Measurements from ENCODE around the gene COX7A2L. TPM values are rescaled to one million over a fixed set of nuclear protein-coding genes. Genes with fewer than 3 reads are reported as not detected.
"Not testable (repeated sequence)": the region's sequence is repeated elsewhere in the genome, so short reads cannot be mapped to it uniquely, and the experiment has no call there.

Gene COX7A2L
- total RNA-seq, 1 experiment from 2014 or later: 85.4 TPM

- no TSS peak for BruUV-seq (replicated peaks)
- intact Hi-C loops (cut with micrococcal nuclease; ENCODE audit: unreplicated experiment): loop anchor here (10.0 kb wide), 1 partner anchor 280 kb away; no protein-coding TSS in a partner anchor
- DNase-seq (ENCODE audit: low spot score): peak; percentile 42
Observed at GRCh38 chr2:42385225-42385624, 24.2 kb upstream of the COX7A2L start.

GRCh38 chr2:42383855-42384530, 23.0 kb upstream of the COX7A2L start:
- Histone ChIP-seq H3K36me3 (ENCODE audit: insufficient read depth, low read length, poor library complexity, severe bottlenecking) (no peaks in the 10 kb centered on the region), H3K4me3 (ENCODE audit: low read depth, low read length, poor library complexity, severe bottlenecking) (no peak overlapping the region), H3K27me3 (replicated peaks; ENCODE audit: insufficient read depth, low read depth, low read length, poor library complexity) (no peaks in the 10 kb centered on the region), H3K27ac (ENCODE audit: low read depth, low read length, poor library complexity, severe bottlenecking) (no peak overlapping the region), H3K9me3 (ENCODE audit: low read depth, low read length, poor library complexity, severe bottlenecking) (no peaks in the 10 kb centered on the region), H3K4me1 (ENCODE audit: insufficient read depth, low read length, poor library complexity, severe bottlenecking) (peaks cover 6% of the 10 kb centered on the region)
- no TSS peak for BruUV-seq (replicated peaks)
- TF ChIP-seq EZH2 (IDR thresholded peaks at IDR 0.05; ENCODE audit: borderline replicate concordance, low read depth, low read length, poor library complexity, severe bottlenecking): no peak
- TF ChIP-seq, protein P1, sequence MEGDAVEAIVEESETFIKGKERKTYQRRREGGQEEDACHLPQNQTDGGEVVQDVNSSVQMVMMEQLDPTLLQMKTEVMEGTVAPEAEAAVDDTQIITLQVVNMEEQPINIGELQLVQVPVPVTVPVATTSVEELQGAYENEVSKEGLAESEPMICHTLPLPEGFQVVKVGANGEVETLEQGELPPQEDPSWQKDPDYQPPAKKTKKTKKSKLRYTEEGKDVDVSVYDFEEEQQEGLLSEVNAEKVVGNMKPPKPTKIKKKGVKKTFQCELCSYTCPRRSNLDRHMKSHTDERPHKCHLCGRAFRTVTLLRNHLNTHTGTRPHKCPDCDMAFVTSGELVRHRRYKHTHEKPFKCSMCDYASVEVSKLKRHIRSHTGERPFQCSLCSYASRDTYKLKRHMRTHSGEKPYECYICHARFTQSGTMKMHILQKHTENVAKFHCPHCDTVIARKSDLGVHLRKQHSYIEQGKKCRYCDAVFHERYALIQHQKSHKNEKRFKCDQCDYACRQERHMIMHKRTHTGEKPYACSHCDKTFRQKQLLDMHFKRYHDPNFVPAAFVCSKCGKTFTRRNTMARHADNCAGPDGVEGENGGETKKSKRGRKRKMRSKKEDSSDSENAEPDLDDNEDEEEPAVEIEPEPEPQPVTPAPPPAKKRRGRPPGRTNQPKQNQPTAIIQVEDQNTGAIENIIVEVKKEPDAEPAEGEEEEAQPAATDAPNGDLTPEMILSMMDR (conservative IDR thresholded peaks at IDR 0.05; ENCODE audit: low read depth, low read length): no peak
- ChIA-PET CTCF (no interaction called here), POLR2A (ENCODE audit: low non-redundant PET) (no interaction called here)
- intact Hi-C loops (cut with micrococcal nuclease; ENCODE audit: unreplicated experiment): loop anchor here (10.0 kb wide), 1 partner anchor 281 kb away; no protein-coding TSS in a partner anchor
- DNase-seq (ENCODE audit: low spot score): no peak

More at GRCh38 chr2:42385225-42385624, 24.2 kb upstream of the COX7A2L start:
- ChIA-PET CTCF (no interaction called here), POLR2A (ENCODE audit: low non-redundant PET) (no interaction called here)
- Histone ChIP-seq H3K36me3 (ENCODE audit: insufficient read depth, low read length, poor library complexity, severe bottlenecking) (no peaks in the 10 kb centered on the region), H3K9me3 (ENCODE audit: low read depth, low read length, poor library complexity, severe bottlenecking) (no peaks in the 10 kb centered on the region), H3K27me3 (replicated peaks; ENCODE audit: insufficient read depth, low read depth, low read length, poor library complexity) (no peaks in the 10 kb centered on the region), H3K27ac (ENCODE audit: low read depth, low read length, poor library complexity, severe bottlenecking) (no peak overlapping the region), H3K4me1 (ENCODE audit: insufficient read depth, low read length, poor library complexity, severe bottlenecking) (peaks cover 6% of the 10 kb centered on the region), H3K4me3 (ENCODE audit: low read depth, low read length, poor library complexity, severe bottlenecking) (no peak overlapping the region)
- TF ChIP-seq, protein P1 (conservative IDR thresholded peaks at IDR 0.05; ENCODE audit: low read depth, low read length): peak; percentile 49
- no peak for TF ChIP-seq EZH2 (IDR thresholded peaks at IDR 0.05; ENCODE audit: borderline replicate concordance, low read depth, low read length, poor library complexity, severe bottlenecking)

GRCh38 chr2:42382144-42382543, 21.1 kb upstream of the COX7A2L start:
- Histone ChIP-seq H3K4me1 (ENCODE audit: insufficient read depth, low read length, poor library complexity, severe bottlenecking) (peaks cover 6% of the 10 kb centered on the region), H3K4me3 (ENCODE audit: low read depth, low read length, poor library complexity, severe bottlenecking) (no peak overlapping the region), H3K36me3 (ENCODE audit: insufficient read depth, low read length, poor library complexity, severe bottlenecking) (no peaks in the 10 kb centered on the region), H3K9me3 (ENCODE audit: low read depth, low read length, poor library complexity, severe bottlenecking) (no peaks in the 10 kb centered on the region), H3K27me3 (replicated peaks; ENCODE audit: insufficient read depth, low read depth, low read length, poor library complexity) (no peaks in the 10 kb centered on the region), H3K27ac (ENCODE audit: low read depth, low read length, poor library complexity, severe bottlenecking) (no peak overlapping the region)
- CTCF ChIA-PET: no interaction called here
- POLR2A ChIA-PET (ENCODE audit: low non-redundant PET): no interaction called here
- TF ChIP-seq EZH2 (IDR thresholded peaks at IDR 0.05; ENCODE audit: borderline replicate concordance, low read depth, low read length, poor library complexity, severe bottlenecking): no peak
- TF ChIP-seq, protein P1 (conservative IDR thresholded peaks at IDR 0.05; ENCODE audit: low read depth, low read length): no peak
- no TSS peak for BruUV-seq (replicated peaks)
- intact Hi-C loops (cut with micrococcal nuclease; ENCODE audit: unreplicated experiment): loop anchor here (10.0 kb wide), 1 partner anchor 283 kb away; no protein-coding TSS in a partner anchor
- DNase-seq (ENCODE audit: low spot score): no peak

DNA sequence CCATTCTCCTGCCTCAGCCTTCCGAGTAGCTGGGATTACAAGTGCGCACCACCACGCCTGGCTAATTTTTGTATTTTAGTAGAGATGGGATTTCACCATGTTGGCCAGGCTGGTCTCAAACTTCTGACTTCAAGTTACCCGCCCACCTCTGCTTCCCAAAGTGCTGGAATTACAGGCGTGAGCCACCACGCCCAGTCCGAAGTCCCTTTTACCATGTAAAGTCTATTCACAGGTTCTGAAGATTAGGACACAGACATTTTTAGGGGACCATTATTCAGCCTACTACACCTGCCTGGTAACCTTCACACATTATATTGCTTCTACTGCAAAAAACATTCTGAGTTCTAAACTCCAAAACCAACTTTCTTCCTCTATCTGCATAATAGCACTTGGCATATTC, 19.0 kb upstream of the COX7A2L start:
- CTCF ChIA-PET; H3K9me3 ChIP-seq (ENCODE audit: low read depth, low read length, poor library complexity, severe bottlenecking); H3K4me3 ChIP-seq (ENCODE audit: low read depth, low read length, poor library complexity, severe bottlenecking); H3K27ac ChIP-seq (ENCODE audit: low read depth, low read length, poor library complexity, severe bottlenecking); H3K27me3 ChIP-seq (replicated peaks; ENCODE audit: insufficient read depth, low read depth, low read length, poor library complexity); BruUV-seq (replicated peaks); POLR2A ChIA-PET (ENCODE audit: low non-redundant PET); H3K36me3 ChIP-seq (ENCODE audit: insufficient read depth, low read length, poor library complexity, severe bottlenecking); H3K4me1 ChIP-seq (ENCODE audit: insufficient read depth, low read length, poor library complexity, severe bottlenecking); DNase-seq (ENCODE audit: low spot score): not testable (repeated sequence)
- intact Hi-C loops (cut with micrococcal nuclease; ENCODE audit: unreplicated experiment): loop anchor here (10.0 kb wide), 1 partner anchor 285 kb away; no protein-coding TSS in a partner anchor

Data from A673 (cell line).